Astrocyte (in vitro differentiated cells and primary cell): ENCODE measurements around the gene KIFC1.

Experiments
- CTCF ChIP-seq: IDR thresholded peaks from 2 replicates; pipeline ENCODE4 v1.5.1; 2011; ENCODE audit warnings: low read depth, mild to moderate bottlenecking, inconsistent platforms, low read length, moderate library complexity; ENCODE audit not compliant: insufficient read depth
- EZH2 ChIP-seq: IDR thresholded peaks from 2 replicates; pipeline ENCODE4 v1.6.1; 2012; ENCODE audit warnings: mild to moderate bottlenecking, low read length, inconsistent platforms; ENCODE audit not compliant: insufficient read depth

- TF ChIP-seq CTCF, result no peak
- TF ChIP-seq EZH2, result no peak
These were observed 53.5 kb downstream of the KIFC1 start for GRCh38 chr6:33445119-33445603.
